HUES64 (cell line): ENCODE results near the gene SF3A1.
"Not testable (repeated sequence)": the region's sequence is repeated elsewhere in the genome, so short reads cannot be mapped to it uniquely, and the experiment has no call there.

Source experiments
- H3K27ac ChIP-seq: 2 replicates; pipeline ENCODE4 v1.7.0; 2013; ENCODE audit warnings: low read depth, low read length, inconsistent platforms
- H3K27me3 ChIP-seq: 2 replicates; pipeline ENCODE4 v1.6.1; 2013; ENCODE audit warnings: mild to moderate bottlenecking, low read length; ENCODE audit not compliant: insufficient read depth
- H3K36me3 ChIP-seq: 2 replicates; pipeline ENCODE4 v1.6.1; 2013; ENCODE audit warnings: mild to moderate bottlenecking, low read length; ENCODE audit not compliant: insufficient read depth
- H3K4me1 ChIP-seq: 2 replicates; pipeline ENCODE4 v1.6.1; 2013; ENCODE audit warnings: mild to moderate bottlenecking, low read length, moderate library complexity; ENCODE audit not compliant: insufficient read depth
- H3K4me3 ChIP-seq: 2 replicates; pipeline ENCODE4 v1.5.1; 2013; ENCODE audit warnings: mild to moderate bottlenecking, low read length, moderate library complexity
- H3K9ac ChIP-seq: 2 replicates; pipeline ENCODE4 v1.6.1; 2013; ENCODE audit warnings: mild to moderate bottlenecking, low read depth, low read length
- H3K9me3 ChIP-seq: 2 replicates; pipeline ENCODE4 v1.6.1; 2013; ENCODE audit warnings: low read depth, low read length; ENCODE audit not compliant: insufficient read depth
- WGBS: fragments of 150-250, 120-280 bp; methylation state at CpG from one replicate; pipeline ENCODE4 v1.1.7; 2013; ENCODE audit warnings: missing lambda C conversion rate; 5-methylcytosine and 5-hydroxymethylcytosine counted together

Gene SF3A1

GRCh38 chr22:30347255-30347892, 9.3 kb downstream of the SF3A1 start:
- Histone ChIP-seq H3K27ac (no peak overlapping the region), H3K9ac (no peak overlapping the region), H3K36me3 (peaks cover 96% of the 10 kb centered on the region), H3K9me3 (no peaks in the 10 kb centered on the region), H3K4me1 (no peaks in the 10 kb centered on the region), H3K27me3 (no peaks in the 10 kb centered on the region), H3K4me3 (no peak overlapping the region)
- WGBS = 90% methylated on average over 5 of the region's 5 CpGs

- 94% methylated on average over 13 of the region's 13 CpGs for WGBS
- no peak overlapping the region for H3K4me3 ChIP-seq
- H3K36me3 ChIP-seq = peaks cover 97% of the 10 kb centered on the region
- H3K27me3 ChIP-seq = no peaks in the 10 kb centered on the region
- no peaks in the 10 kb centered on the region for H3K4me1 ChIP-seq
- H3K9me3 ChIP-seq = no peaks in the 10 kb centered on the region
- H3K9ac ChIP-seq = no peak overlapping the region
- H3K27ac ChIP-seq = no peak overlapping the region
These were observed 12.1 kb downstream of the SF3A1 start for GRCh38 chr22:30344447-30345200.

- peaks cover 99% of the 10 kb centered on the region for H3K36me3 ChIP-seq
- H3K27ac ChIP-seq = no peak overlapping the region
- no peaks in the 10 kb centered on the region for H3K4me1 ChIP-seq
- H3K9me3 ChIP-seq = no peaks in the 10 kb centered on the region
- 92% methylated on average over 16 of the region's 16 CpGs for WGBS
- H3K4me3 ChIP-seq = no peak overlapping the region
- no peak overlapping the region for H3K9ac ChIP-seq
- no peaks in the 10 kb centered on the region for H3K27me3 ChIP-seq
These were observed 15.6 kb downstream of the SF3A1 start for GRCh38 chr22:30340911-30341685.

GRCh38 chr22:30338802-30339201, 17.9 kb downstream of the SF3A1 start:
- Histone ChIP-seq H3K27ac (no peak overlapping the region), H3K36me3 (peaks cover 99% of the 10 kb centered on the region), H3K4me3 (no peak overlapping the region), H3K9ac (no peak overlapping the region), H3K9me3 (no peaks in the 10 kb centered on the region), H3K27me3 (no peaks in the 10 kb centered on the region), H3K4me1 (no peaks in the 10 kb centered on the region)
- 96% methylated on average over 7 of the region's 7 CpGs for WGBS

- H3K36me3 ChIP-seq = peaks cover 99% of the 10 kb centered on the region
- H3K27me3 ChIP-seq, H3K4me1 ChIP-seq, H3K9ac ChIP-seq, H3K9me3 ChIP-seq, H3K27ac ChIP-seq, H3K4me3 ChIP-seq: not testable (repeated sequence)
- 92% methylated on average over 9 of the region's 9 CpGs for WGBS
These were observed 18.4 kb downstream of the SF3A1 start for GRCh38 chr22:30338341-30338740.

- WGBS = 96% methylated on average over 8 of the region's 8 CpGs
- Histone ChIP-seq H3K9me3 (no peaks in the 10 kb centered on the region), H3K9ac (no peak overlapping the region), H3K27ac (no peak overlapping the region), H3K4me3 (no peak overlapping the region), H3K4me1 (no peaks in the 10 kb centered on the region), H3K36me3 (peaks cover 99% of the 10 kb centered on the region), H3K27me3 (no peaks in the 10 kb centered on the region)
These were observed 19.3 kb downstream of the SF3A1 start for GRCh38 chr22:30337461-30337778.

- 97% methylated on average over 4 of the region's 4 CpGs for WGBS
- peaks cover 99% of the 10 kb centered on the region for H3K36me3 ChIP-seq
These were observed 19.8 kb downstream of the SF3A1 start for GRCh38 chr22:30336752-30337460.

GRCh38 chr22:30335236-30335635, 21.5 kb downstream of the SF3A1 start:
- Histone ChIP-seq H3K36me3 (peaks cover 96% of the 10 kb centered on the region), H3K9me3 (no peaks in the 10 kb centered on the region), H3K4me1 (no peaks in the 10 kb centered on the region), H3K4me3 (no peak overlapping the region), H3K27ac (no peak overlapping the region), H3K9ac (no peak overlapping the region), H3K27me3 (no peaks in the 10 kb centered on the region)
- WGBS = 96% methylated on average over 1 of the region's 1 CpG

More at GRCh38 chr22:30336752-30337460, 19.8 kb downstream of the SF3A1 start:
- Histone ChIP-seq H3K27me3 (no peaks in the 10 kb centered on the region), H3K9me3 (no peaks in the 10 kb centered on the region), H3K4me3 (no peak overlapping the region), H3K27ac (no peak overlapping the region), H3K4me1 (no peaks in the 10 kb centered on the region), H3K9ac (no peak overlapping the region)

- Histone ChIP-seq H3K36me3 (peaks cover 90% of the 10 kb centered on the region), H3K27ac (no peak overlapping the region), H3K27me3 (no peaks in the 10 kb centered on the region), H3K9ac (no peak overlapping the region), H3K4me1 (no peaks in the 10 kb centered on the region), H3K4me3 (no peak overlapping the region), H3K9me3 (no peaks in the 10 kb centered on the region)
- WGBS = 94% methylated on average over 4 of the region's 4 CpGs
These were observed 22.0 kb downstream of the SF3A1 start for GRCh38 chr22:30334646-30335045.

- no peak overlapping the region for H3K4me3 ChIP-seq
- H3K27ac ChIP-seq = no peak overlapping the region
- H3K27me3 ChIP-seq = no peaks in the 10 kb centered on the region
- no peaks in the 10 kb centered on the region for H3K4me1 ChIP-seq
- 91% methylated on average over 3 of the region's 3 CpGs for WGBS
- no peaks in the 10 kb centered on the region for H3K9me3 ChIP-seq
- no peak overlapping the region for H3K9ac ChIP-seq
- H3K36me3 ChIP-seq = peaks cover 81% of the 10 kb centered on the region
These were observed 23.0 kb downstream of the SF3A1 start for GRCh38 chr22:30333707-30334087.
